GM19397 (cell line): Measurements from ENCODE around the gene DNAI2.
"Not testable (repeated sequence)": the region's sequence is repeated elsewhere in the genome, so short reads cannot be mapped to it uniquely, and the experiment has no call there.

ENCODE experiments used
- ATAC-seq: cut with Tn5 transposase; IDR thresholded peaks from one replicate; pipeline ENCODE4 v1.9.1; 2021; ENCODE audit warnings: mild to moderate bottlenecking, moderate library complexity; ENCODE audit not compliant: unreplicated experiment

The DNAI2 gene

GRCh38 chr17:74272731-74273201 is 1.3 kb upstream of the DNAI2 start:
- no peak for ATAC-seq

GRCh38 chr17:74274709-74275340 is 791 bp downstream of the DNAI2 start:
- no peak for ATAC-seq

GRCh38 chr17:74276051-74276476 is 2.0 kb downstream of the DNAI2 start:
- ATAC-seq: no peak

- no peak for ATAC-seq
These were observed 2.5 kb downstream of the DNAI2 start for GRCh38 chr17:74276541-74277009.

- no peak for ATAC-seq
These were observed 3.9 kb downstream of the DNAI2 start for GRCh38 chr17:74277935-74278334.

GRCh38 chr17:74279617-74280016 is 5.6 kb downstream of the DNAI2 start:
- not testable (repeated sequence) for ATAC-seq

- ATAC-seq: no peak
These were observed 6.1 kb downstream of the DNAI2 start for GRCh38 chr17:74280093-74280513.

GRCh38 chr17:74281799-74282198 is 7.8 kb downstream of the DNAI2 start:
- ATAC-seq: no peak

GRCh38 chr17:74282274-74282586 is 8.2 kb downstream of the DNAI2 start:
- not testable (repeated sequence) for ATAC-seq

GRCh38 chr17:74282587-74283370 is 8.7 kb downstream of the DNAI2 start:
- ATAC-seq: no peak

- no peak for ATAC-seq
These were observed 9.3 kb downstream of the DNAI2 start for GRCh38 chr17:74283371-74283673.

GRCh38 chr17:74287031-74287602 is 13.1 kb downstream of the DNAI2 start:
- no peak for ATAC-seq

GRCh38 chr17:74288785-74289184 is 14.8 kb downstream of the DNAI2 start:
- ATAC-seq: no peak

- ATAC-seq: no peak
These were observed 15.7 kb downstream of the DNAI2 start for GRCh38 chr17:74289688-74290087.

- ATAC-seq: no peak
These were observed 16.3 kb downstream of the DNAI2 start for GRCh38 chr17:74290340-74290739.

- ATAC-seq: no peak
These were observed 18.5 kb downstream of the DNAI2 start for GRCh38 chr17:74292495-74292894.

- no peak for ATAC-seq
These were observed 21.9 kb downstream of the DNAI2 start for GRCh38 chr17:74295625-74296547.

- ATAC-seq: no peak
These were observed 22.5 kb downstream of the DNAI2 start for GRCh38 chr17:74296548-74296936.

GRCh38 chr17:74297941-74298340 is 23.9 kb downstream of the DNAI2 start:
- ATAC-seq: no peak

GRCh38 chr17:74298778-74299177 is 24.7 kb downstream of the DNAI2 start:
- no peak for ATAC-seq
